ENCODE results near the gene RFX2.

GRCh38 chr19:5967571-5967970, 142.7 kb downstream of the RFX2 start:
- TF ChIP-seq CTCF (conservative IDR thresholded peaks at IDR 0.05; ENCODE audit: low read length) = no peak
- no peak for TF ChIP-seq EZH2phosphoT487 (IDR thresholded peaks at IDR 0.05; ENCODE audit: borderline replicate concordance)

Data from Loucy (cell line).